GM21381 (cell line): ENCODE results near the gene MET.
"Not testable (repeated sequence)": the region's sequence is repeated elsewhere in the genome, so short reads cannot be mapped to it uniquely, and the experiment has no call there.

Source experiments
- ATAC-seq: cut with Tn5 transposase; IDR thresholded peaks from one replicate; pipeline ENCODE4 v1.9.1; 2021; ENCODE audit warnings: mild to moderate bottlenecking, moderate library complexity; ENCODE audit not compliant: unreplicated experiment

MET gene

DNA sequence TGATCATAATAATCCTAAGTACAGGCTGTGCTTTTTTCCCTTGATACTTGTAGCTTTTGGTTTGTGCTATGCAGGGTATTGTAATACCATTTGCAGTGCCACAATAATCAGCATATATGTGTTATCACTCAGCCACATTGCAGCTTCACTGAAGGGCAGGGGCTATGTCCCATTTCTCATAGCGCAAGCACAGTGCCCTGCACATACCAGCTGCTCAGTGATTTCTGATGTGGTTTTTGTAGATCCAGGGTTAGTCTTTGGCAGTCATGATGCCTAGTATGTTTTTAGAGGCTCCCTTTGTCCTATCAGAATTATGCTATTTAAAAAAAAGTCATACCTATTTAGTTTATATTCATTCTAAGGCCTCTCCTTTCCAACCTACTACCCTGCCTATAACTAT lies 25.8 kb downstream of the MET start:
- no peak for ATAC-seq

DNA sequence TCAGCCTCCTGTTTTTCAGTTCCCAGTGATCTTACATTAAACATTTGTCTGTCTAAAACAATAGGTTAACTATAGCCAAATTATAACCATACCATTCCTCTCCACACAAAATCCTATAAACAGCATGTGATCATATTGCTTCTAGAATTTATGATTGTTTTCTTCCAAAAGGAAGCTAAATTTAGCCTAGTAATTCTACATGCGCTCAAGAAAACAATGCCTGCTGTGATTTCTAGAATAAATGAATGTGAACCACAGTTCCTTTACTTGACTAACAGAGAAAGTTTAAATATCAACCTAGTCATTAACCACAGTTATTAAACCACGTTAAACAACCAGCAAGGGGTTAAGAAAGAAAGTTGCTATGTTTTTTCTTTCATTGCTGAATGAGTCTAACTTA lies 26.4 kb downstream of the MET start:
- no peak for ATAC-seq

DNA sequence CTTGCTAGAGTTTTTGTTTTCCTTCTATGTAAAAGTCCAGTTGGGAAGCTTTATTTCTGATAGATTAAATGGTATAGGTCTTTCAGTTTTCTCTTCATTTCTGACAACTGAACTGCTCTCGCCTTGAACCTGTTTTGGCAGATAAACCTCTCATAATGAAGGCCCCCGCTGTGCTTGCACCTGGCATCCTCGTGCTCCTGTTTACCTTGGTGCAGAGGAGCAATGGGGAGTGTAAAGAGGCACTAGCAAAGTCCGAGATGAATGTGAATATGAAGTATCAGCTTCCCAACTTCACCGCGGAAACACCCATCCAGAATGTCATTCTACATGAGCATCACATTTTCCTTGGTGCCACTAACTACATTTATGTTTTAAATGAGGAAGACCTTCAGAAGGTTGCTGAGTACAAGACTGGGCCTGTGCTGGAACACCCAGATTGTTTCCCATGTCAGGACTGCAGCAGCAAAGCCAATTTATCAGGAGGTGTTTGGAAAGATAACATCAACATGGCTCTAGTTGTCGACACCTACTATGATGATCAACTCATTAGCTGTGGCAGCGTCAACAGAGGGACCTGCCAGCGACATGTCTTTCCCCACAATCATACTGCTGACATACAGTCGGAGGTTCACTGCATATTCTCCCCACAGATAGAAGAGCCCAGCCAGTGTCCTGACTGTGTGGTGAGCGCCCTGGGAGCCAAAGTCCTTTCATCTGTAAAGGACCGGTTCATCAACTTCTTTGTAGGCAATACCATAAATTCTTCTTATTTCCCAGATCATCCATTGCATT lies 27.1 kb downstream of the MET start:
- no peak for ATAC-seq

DNA sequence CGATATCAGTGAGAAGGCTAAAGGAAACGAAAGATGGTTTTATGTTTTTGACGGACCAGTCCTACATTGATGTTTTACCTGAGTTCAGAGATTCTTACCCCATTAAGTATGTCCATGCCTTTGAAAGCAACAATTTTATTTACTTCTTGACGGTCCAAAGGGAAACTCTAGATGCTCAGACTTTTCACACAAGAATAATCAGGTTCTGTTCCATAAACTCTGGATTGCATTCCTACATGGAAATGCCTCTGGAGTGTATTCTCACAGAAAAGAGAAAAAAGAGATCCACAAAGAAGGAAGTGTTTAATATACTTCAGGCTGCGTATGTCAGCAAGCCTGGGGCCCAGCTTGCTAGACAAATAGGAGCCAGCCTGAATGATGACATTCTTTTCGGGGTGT lies 27.7 kb downstream of the MET start:
- no peak for ATAC-seq

DNA sequence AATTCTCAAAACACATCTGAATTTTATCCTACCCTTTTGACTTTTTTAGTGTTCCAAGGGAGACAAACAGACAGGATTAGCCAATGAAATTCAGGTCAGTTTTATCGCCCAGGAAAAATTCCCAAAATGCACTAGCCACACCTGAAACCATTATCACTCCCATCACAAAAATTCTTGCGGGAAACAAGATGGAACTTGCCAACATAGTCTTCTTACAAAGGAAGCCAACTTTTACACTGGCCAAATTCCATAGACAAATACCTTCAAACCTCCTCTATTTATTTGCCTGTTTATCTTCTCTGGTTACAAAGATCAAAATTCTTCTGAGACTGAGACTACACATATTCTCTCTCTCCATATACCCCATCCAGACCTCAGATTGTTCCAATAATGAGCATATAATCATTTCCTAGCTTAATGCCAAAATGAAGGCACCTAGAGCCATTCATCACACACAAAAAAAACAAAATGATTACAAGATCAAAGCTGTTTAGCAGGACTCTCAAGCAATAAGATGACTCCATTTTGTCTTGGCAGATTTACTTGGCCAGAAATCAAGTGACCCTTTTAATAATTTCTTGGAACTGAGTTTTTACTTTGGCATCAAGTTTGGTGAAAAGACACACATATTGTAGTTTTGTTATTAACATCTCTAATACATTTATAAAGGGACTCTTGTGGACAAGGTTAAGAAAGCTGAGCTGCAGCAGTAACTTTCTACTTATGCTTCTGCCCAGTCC lies 30.2 kb downstream of the MET start:
- no peak for ATAC-seq

DNA sequence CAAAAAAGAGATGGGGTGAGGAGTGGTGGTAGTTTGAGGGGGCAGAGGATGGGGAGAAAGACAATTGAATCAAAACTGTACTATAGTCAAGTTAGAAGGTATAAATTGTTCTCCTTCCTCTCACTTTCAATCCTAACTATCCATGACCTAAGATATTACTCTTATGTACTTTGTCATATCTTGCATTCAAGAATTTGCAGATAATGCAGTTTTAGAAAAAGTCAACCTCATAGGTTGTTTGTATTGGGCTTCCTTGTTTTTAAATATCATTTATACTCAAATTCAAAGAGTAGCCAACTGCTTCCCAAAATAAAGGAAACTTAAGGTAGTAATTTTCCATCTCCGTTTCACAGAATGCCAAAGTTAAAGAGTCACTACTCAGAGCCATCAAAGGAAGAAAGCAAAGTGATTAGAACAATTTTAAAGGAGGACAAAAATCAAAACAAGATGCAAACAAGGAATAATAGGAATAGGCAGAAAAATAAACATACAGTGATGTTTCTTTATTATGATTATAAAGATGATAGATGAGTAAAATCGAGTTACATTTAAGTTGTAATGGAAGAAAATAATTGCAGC lies 32.7 kb downstream of the MET start:
- no peak for ATAC-seq

DNA sequence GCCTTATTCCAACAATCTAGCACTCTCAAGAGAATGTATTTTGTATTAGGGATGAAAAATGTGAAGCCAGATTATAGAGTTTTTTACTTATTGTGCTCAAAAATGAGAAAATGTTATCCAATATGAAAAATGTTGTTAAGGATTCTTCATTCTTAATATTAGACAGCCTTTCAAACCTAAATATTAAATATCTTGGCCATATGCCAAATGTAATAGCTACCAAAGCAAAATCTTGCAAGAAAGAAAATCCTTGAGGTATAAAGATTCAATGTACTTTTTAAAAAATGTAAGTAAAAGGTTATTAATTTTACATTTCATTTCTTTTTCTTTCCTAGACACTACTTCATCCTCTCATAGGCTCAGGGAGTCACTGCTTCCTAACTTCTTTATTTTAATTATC lies 33.4 kb downstream of the MET start:
- ATAC-seq = no peak

DNA sequence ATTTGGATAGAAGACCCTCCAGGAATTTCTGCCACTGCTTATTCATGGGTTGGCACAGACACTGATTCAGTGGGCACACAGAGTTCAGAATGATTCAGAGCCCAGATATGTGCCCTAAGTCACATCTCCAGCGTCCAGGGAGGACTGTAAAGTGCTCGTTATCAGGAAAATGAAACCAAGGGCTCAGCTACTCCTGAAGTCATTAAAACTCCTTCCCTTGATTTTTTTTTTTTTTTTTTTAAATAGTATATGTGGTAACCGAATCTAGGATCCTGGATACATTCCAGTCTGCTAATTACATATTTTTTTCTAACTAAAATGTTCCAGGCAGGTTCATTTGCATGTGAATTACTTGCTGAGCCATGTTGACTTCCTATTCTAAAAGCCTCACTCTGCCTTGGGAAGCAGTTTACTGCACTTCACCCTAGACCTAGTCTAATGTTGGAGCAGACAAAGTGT lies 34.7 kb downstream of the MET start:
- no peak for ATAC-seq

DNA sequence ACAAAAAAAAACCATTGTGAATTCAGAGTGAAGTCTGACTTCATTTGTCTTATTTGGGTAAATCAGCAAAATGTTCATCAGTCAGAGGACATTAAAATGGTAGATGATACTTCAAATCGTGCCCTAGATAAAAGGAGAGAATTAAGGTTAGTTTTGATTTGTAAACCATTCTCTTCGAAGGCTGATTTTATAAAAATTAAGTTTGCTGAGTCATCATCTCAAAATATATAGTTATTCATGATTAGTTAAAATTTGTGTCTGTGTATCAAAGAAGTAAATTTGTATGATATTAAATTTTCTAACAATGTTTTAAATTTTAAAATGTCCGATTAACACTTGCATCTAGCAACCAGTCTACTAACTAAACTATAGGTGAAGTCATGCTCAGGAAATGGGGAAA lies 35.3 kb downstream of the MET start:
- no peak for ATAC-seq

DNA sequence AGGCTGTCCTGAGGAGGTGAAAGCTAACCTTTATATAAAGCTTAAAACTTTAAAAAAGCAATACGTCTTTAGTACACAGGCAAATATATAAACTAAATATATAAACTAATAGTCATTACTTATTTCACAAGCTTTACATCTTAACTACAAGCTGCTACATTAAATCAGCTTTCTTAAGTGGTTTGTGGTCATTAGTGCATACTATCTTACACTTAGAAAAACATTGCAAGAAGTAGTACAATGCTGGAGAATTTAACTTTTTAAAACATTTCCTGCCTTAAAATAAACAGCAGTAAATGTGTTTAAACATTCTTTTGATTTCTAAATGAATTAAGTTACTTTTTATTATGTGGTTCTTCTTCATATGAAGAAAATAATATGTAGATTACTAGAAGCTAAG lies 36.3 kb downstream of the MET start:
- ATAC-seq = no peak

DNA sequence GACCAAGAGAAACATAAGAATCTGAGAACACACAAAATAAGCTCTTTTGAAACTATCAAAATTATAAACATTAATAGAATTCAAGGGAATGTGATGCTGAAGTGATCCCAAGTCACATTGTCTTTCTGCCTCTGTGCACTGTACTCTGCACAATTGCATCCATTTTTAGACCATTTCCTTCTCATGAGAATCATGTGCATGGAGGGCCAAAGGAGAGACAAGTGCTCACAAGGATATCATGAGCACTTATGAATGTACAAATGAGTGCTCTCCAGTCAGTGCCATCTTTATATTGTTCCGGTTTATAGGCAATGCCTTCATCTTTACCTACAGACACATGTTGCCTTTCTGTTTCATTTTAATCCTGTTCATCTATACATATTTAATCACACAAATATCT lies 36.9 kb downstream of the MET start:
- ATAC-seq = no peak

DNA sequence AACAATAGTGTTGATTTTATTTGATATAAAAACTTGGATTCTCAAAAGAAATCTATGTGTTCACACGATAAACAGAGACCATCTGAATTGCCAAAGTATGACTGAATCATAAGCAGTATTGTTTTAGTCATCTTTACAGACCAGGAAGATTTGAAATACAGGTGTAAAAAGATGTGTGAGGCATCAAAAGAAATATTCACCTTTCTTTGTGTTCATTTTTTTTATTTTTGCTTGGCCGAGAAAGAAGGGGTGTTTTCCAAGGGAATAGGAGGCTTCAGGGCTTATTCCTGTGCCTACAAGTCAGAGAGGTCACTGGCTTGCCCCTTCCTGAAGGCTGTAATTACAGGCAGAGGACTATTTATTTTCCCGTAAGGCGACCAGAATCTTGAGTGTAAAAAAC lies 37.3 kb downstream of the MET start:
- no peak for ATAC-seq

DNA sequence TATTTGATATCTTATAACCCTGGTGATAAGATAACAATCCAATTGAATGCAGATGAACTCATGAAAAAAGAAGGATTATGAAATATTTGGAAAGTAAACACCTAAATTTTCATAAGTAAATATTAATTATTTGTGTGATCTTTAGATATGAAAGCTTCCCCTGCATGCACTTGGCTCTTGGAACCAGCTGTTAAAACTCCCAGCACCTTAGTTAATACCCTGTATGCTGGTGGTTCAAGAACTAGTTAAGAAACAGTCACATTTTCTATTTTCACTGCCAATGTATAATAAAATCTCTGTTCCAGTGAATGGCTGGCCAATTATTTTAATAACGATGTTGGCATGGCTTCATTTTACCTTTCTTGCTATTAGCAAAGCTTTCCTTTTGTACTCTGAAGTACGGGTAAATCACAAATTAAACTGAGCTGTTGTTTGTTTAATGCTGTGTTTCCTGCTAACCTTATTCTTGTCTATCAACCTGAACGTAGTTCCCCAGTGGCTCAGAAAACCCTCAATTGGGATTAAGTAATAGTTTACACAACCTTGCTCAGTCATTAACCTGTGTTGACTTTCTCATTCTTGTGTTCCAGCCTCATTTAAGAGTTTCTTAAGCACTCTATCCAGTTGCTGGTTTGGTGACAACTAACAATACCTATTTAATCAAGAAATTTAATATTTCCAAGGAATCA lies 38.9 kb downstream of the MET start:
- ATAC-seq = no peak

DNA sequence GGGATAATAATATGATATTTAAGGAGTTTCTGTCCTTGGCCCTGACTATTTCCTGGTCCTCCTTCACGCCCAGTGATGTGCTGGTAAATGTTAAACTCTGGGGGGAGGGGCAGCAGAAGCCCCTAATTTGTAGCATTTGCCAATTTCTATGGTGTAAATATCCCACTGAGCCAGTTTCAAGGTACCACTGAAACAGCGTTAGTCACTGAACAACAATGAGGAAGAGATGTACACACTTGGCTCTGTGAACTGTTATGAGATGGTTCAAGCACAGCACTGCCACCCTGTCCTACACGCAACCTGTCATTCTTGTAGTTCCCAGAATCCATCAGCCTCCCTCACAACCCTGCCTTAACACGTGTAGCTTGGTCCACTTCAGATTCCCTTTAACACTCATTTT lies 39.8 kb downstream of the MET start:
- no peak for ATAC-seq

DNA sequence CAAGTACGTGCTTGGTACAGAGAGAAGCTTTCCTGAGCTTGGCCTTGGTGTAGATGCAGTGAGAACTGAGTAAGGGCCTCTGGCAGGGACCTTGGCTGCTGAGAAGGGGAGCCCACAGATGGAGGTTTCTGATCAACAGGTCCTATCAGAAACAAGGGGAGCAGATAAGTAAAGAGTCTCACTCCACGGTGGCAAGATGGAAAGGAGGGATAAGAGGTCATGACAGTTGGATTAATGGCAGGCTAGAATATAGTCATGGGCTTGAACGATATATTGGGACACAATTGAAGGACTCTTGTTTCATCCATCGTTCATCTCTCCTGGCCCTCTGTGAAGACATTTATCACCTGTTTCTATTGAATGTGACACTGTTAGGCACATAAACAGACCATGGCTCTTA lies 41.5 kb downstream of the MET start:
- ATAC-seq = no peak

DNA sequence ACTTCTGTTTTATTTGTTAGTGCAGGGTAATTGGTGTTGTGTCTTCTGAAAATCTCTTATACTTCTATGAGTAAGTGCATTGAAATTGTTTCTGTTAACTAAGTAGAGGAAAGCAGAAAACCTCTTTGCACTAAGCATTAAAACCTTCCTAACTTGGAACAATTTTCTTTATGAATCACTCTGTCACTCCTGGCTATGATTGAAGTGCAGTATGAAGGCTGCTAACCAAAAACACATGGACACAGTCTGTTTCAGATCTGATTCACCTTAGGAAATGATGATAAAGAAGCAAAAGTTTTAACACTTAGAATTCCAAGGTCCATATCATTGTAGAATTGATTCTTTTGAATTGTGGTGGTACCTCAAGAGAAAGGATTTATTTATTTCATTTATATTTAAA lies 41.9 kb downstream of the MET start:
- ATAC-seq = no peak

DNA sequence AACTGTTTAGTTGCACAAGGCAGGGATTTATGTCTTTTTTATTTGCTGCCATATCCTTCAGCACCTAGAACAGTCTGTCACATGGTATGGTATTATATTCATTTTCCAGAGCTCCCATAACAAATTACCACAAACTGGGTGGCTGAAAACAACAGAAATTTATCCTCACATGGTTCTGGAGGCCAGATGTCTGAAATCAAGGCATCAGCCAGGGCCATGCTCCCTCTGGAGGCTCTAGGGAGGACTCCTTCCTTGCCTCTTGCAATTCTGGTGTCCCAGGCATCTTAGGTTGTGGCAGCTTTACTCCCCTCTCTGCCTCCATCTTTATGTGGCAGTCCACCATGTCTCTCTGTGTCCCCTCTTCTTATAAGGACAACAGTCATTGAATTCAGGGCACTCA lies 43.1 kb downstream of the MET start:
- no peak for ATAC-seq

DNA sequence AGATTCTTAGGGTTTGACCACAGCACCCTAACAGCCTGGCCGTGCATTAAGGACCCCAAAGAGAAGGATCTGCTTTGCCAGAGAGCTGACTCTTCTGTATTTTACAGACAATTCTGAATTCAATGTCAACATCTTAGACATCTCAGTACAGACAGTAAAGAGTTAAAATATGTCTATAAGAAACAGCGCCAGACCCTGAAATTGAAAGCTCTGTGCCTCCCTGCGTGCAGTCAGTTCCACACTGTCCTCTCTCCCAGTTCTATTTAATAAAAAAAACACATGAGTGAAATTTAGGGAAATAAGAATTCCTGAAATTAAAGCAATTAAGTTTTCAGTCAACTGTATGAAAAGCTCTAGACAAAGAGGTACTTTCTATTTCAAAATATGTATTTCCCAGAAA lies 45.1 kb downstream of the MET start:
- ATAC-seq = no peak

DNA sequence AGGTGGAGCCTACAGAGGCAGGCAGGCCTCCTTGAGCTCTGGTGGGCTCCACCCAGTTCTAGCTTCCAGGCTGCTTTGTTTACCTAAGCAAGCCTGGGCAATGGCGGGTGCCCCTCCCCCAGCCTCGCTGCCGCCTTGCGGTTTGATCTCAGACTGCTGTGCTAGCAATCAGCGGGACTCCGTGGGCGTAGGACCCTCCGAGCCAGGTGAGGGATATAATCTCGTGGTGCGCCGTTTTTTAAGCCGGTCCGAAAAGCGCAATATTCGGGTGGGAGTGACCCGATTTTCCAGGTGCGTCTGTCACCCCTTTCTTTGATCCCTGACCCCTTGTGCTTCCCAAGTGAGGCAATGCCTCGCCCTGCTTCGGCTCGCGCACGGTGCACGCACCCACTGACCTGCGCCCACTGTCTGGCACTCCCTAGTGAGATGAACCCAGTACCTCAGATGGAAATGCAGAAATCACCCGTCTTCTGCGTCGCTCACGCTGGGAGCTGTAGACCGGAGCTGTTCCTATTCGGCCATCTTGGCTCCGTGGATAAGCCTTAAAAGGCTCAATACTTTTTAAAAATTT lies 52.0 kb downstream of the MET start:
- ATAC-seq = not testable (repeated sequence)

DNA sequence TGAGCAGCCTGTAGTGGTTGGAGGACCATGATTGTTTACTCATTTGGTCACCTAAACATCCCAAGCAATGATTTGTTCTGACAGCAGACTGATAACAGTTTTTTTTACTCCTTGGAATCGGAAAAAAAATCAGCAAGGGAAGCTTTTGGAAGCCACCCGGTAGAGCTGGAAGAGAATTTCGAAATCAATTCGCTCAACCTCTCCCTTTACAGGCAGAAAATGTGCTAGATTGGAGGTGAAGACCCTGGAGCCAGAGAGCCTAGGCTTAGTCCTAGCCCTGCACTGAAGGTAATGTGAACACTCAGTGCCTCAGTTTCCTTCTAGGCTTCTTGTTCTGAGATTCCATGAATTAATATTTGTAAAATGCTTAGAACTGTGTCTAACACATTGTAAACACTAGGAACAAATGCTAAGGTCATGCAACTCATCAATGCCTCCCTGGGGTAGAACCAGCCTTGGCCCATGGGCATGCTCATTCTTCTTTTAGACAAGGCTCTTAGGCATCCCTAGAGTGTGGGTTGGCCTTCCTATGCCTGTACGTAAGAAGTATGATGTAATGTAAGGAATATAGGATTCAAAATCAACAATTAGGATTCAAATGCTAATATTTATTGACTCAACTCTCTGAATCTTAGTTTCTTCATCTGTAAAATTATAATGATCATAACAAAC lies 52.7 kb downstream of the MET start:
- no peak for ATAC-seq

DNA sequence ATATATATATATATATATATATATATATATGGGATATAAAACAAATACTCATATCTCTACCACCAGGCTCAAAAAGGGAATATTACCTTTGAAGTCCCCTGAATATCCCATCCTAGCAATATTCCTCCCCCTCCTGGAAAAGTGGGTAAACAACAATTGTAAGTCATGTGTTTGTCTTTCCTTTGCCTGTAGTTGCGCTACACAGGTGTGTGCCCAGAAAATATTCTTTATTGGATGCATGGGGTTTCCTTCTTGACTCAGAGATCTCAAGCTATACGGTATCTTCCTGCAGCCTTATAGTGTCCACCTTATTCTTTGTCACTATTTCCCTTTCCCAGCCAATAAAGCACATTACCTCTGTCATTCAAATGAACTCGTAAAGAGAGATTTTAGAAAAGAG lies 54.2 kb downstream of the MET start:
- no peak for ATAC-seq
